ENCODE measurements around the gene SLC25A22.

- no peak for TF ChIP-seq CTCF (IDR thresholded peaks at IDR 0.05 in 8 of 11, conservative IDR thresholded peaks at IDR 0.05 in 3 of 11)
- TF ChIP-seq POLR2A (IDR thresholded peaks at IDR 0.05), result no peak
Observed at GRCh38 chr11:837990-838307, 39.9 kb upstream of the SLC25A22 start.

Data from spleen (tissue), 7 donors.